OCI-LY3 (cell line): ENCODE measurements around the gene AHCYL2.
A peak's percentile ranks its signal among the peaks of the same experiment; 100 is the strongest.

Experiments used
- H2AFZ ChIP-seq: fragments of 200-600, 300-600 bp; shearing (Covaris generic); 2 replicates; pipeline ENCODE4 v1.6.0; 2014; ENCODE audit warnings: antibody characterized with exemption, low read depth, low read length
- H3K27ac ChIP-seq: fragments of 200-600, 300-600 bp; sonication (generic); 2 replicates; pipeline ENCODE4 v1.5.1; 2014; ENCODE audit warnings: mild to moderate bottlenecking, low read length, moderate library complexity, mixed read lengths
- H3K27me3 ChIP-seq: fragments of 200-600, 300-600 bp; sonication (generic); 2 replicates; pipeline ENCODE4 v1.6.1; 2014; ENCODE audit warnings: low read depth, low read length, mixed read lengths
- H3K36me3 ChIP-seq: fragments of 200-600, 300-600 bp; sonication (generic); replicated peaks from 2 replicates; pipeline ENCODE3; 2014; ENCODE audit warnings: low read depth, low read length, mixed read lengths
- H3K4me1 ChIP-seq: fragments of 300-600, 200-600 bp; sonication (generic); 2 replicates; pipeline ENCODE4 v1.6.1; 2014; ENCODE audit warnings: low read length, mixed read lengths
- H3K4me2 ChIP-seq: fragments of 200-600, 300-600 bp; sonication (generic); 2 replicates; pipeline ENCODE4 v1.6.1; 2014; ENCODE audit warnings: low read length, mixed read lengths
- H3K4me3 ChIP-seq: fragments of 300-600, 200-600 bp; sonication (generic); 2 replicates; pipeline ENCODE4 v1.5.1; 2014; ENCODE audit warnings: antibody characterized with exemption, mild to moderate bottlenecking, low read length, moderate library complexity
- H3K79me2 ChIP-seq: fragments of 300-600, 200-600 bp; shearing (Covaris generic); 2 replicates; pipeline ENCODE4 v1.6.1; 2014; ENCODE audit warnings: mild to moderate bottlenecking, low read length, mixed read lengths
- H3K9ac ChIP-seq: fragments of 300-600, 200-600 bp; shearing (Covaris generic); 2 replicates; pipeline ENCODE4 v1.6.0; 2014; ENCODE audit warnings: mild to moderate bottlenecking, low read length, moderate library complexity
- H3K9me3 ChIP-seq: fragments of 200-600, 300-600 bp; shearing (Covaris generic); 2 replicates; pipeline ENCODE4 v1.6.1; 2014; ENCODE audit warnings: low read length, mixed read lengths; ENCODE audit not compliant: insufficient read depth
- H4K20me1 ChIP-seq: fragments of 200-600, 300-600 bp; sonication (generic); 2 replicates; pipeline ENCODE4 v1.6.1; 2016; ENCODE audit warnings: low read length, mixed read lengths; ENCODE audit not compliant: insufficient read depth
- EZH2phosphoT487 ChIP-seq: fragments of 200-600 bp; shearing (Covaris generic); IDR thresholded peaks from 2 replicates; pipeline ENCODE4 v1.6.1; 2018; ENCODE audit warnings: antibody characterized with exemption, mixed run types, low read depth
- TF ChIP-seq, protein P1 (sequence below): fragments of 200-600, 300-600 bp; sonication (generic); IDR thresholded peaks from 2 replicates; pipeline ENCODE4 v1.5.1; 2014; ENCODE audit warnings: antibody characterized with exemption, low read length, low read depth

The AHCYL2 gene

DNA sequence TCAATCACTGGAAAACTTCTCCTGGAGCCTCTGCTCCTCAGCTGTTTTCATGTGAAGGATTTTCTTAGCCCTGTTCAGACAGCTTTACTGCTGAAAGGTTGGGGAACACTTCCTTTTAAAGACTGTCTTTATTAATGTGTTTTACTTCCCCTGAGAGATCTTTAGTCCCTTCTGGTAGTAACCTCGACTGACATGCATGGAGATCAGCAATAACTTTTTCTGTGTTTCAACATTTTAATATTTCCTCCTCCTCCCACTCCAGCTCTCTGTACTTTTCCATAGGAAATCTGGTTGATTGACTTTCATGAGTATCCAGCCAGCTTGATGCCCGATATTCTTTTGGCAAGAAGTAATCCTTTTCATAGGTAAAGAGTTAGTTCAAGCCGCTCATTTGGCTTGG lies 146.7 kb downstream of the AHCYL2 start:
- Histone ChIP-seq H3K9me3 (no peaks in the 10 kb centered on the region), H3K79me2 (no peaks in the 10 kb centered on the region), H3K4me2 (peak overlapping the region; percentile 71), H3K9ac (peak overlapping the region; percentile 24), H3K4me1 (peaks cover 35% of the 10 kb centered on the region), H3K4me3 (peak overlapping the region; percentile 39), H3K27ac (0 out of 2 replicates have a peak overlapping the region, but pooled peaks have one; percentile 1), H3K27me3 (no peaks in the 10 kb centered on the region), H4K20me1 (no peaks in the 10 kb centered on the region), H3K36me3 (no peaks in the 10 kb centered on the region), H2AFZ (no peak overlapping the region)
- TF ChIP-seq, protein P1, sequence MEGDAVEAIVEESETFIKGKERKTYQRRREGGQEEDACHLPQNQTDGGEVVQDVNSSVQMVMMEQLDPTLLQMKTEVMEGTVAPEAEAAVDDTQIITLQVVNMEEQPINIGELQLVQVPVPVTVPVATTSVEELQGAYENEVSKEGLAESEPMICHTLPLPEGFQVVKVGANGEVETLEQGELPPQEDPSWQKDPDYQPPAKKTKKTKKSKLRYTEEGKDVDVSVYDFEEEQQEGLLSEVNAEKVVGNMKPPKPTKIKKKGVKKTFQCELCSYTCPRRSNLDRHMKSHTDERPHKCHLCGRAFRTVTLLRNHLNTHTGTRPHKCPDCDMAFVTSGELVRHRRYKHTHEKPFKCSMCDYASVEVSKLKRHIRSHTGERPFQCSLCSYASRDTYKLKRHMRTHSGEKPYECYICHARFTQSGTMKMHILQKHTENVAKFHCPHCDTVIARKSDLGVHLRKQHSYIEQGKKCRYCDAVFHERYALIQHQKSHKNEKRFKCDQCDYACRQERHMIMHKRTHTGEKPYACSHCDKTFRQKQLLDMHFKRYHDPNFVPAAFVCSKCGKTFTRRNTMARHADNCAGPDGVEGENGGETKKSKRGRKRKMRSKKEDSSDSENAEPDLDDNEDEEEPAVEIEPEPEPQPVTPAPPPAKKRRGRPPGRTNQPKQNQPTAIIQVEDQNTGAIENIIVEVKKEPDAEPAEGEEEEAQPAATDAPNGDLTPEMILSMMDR, result no peak
- TF ChIP-seq EZH2phosphoT487, result no peak

- Histone ChIP-seq H3K4me2 (peak overlapping the region; percentile 16; the same call in 1 of the 2 replicates), H4K20me1 (no peaks in the 10 kb centered on the region), H3K9ac (no peak overlapping the region), H3K4me3 (no peak overlapping the region), H3K27me3 (no peaks in the 10 kb centered on the region), H3K36me3 (no peaks in the 10 kb centered on the region), H3K27ac (no peak overlapping the region), H3K4me1 (peaks cover 35% of the 10 kb centered on the region), H3K9me3 (no peaks in the 10 kb centered on the region), H3K79me2 (no peaks in the 10 kb centered on the region), H2AFZ (no peak overlapping the region)
- TF ChIP-seq, protein P1, result no peak
- no peak for TF ChIP-seq EZH2phosphoT487
These were observed 149.0 kb downstream of the AHCYL2 start for GRCh38 chr7:129373651-129374428.

DNA sequence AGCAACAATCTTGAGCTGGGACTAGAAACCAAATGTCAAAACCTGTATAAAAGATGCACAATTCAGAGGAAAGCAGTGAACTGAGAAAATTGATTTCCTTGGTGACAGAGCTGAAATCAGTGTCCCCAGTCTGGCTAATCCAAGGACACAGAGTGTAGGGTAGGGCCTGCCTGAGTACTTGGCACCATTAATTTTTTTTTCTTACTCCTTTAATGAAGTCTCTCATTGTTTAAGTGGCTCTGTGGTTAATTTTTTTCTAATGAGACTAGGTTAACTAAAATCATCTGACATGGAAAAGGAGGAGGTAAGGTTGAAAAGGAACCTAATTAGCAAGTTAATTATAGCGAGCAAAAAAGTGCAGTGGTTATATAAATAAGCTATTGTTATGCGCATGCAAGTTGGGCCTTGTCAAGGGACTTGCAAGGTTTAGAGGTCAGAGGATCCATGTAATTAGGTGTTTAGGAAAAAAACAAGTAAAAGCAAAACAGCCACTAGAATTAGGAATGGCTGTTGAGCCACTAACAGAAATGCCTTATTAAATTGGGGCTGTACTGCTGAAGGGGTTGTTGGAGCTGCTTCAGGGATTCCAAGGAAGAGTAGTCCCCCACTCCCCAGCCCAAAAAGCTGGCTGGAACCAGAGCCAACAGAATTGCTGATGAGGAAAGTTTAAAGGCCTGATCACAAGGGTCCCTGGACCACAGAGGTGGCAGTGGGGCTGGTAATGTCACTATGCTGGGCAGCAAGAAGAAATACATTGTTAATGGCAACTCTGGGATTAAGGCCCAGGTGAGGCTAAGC lies 150.5 kb downstream of the AHCYL2 start:
- Histone ChIP-seq H3K4me2 (no peak overlapping the region), H3K9ac (no peak overlapping the region), H3K4me1 (peaks cover 32% of the 10 kb centered on the region)

More for the DNA sequence above, 150.5 kb downstream of the AHCYL2 start:
- no peaks in the 10 kb centered on the region for H3K36me3 ChIP-seq
- TF ChIP-seq, protein P1, result no peak
- no peak for TF ChIP-seq EZH2phosphoT487
- H3K9me3 ChIP-seq, result no peaks in the 10 kb centered on the region
- no peak overlapping the region for H3K27ac ChIP-seq
- no peaks in the 10 kb centered on the region for H4K20me1 ChIP-seq
- no peaks in the 10 kb centered on the region for H3K27me3 ChIP-seq
- H2AFZ ChIP-seq, result no peak overlapping the region
- no peaks in the 10 kb centered on the region for H3K79me2 ChIP-seq
- H3K4me3 ChIP-seq, result no peak overlapping the region
